Right lobe of liver (tissue), 4 donors: ENCODE measurements around the gene CENPX.

Experiments
- CTCF ChIP-seq, 4 donors: fragments of 200-600 bp in 3 of 4; fragments of 450-650 bp in 1 of 4; IDR thresholded peaks; one replicate each; pipeline versions ENCODE4 v1.5.1 to v1.8.0; 2016 to 2022; ENCODE audit warnings: antibody characterized with exemption in 4 of 4, mild to moderate bottlenecking in 2 of 4
- POLR2A ChIP-seq: fragments of 450-650 bp; IDR thresholded peaks from one replicate; pipeline ENCODE4 v1.6.1; 2017; ENCODE audit warnings: antibody characterized with exemption, mild to moderate bottlenecking
- donor health status: DM: no; HTN: no; CAD: no.
- donor health status: DM: no; HTN: no; CAD: no.
- donor health status: DM: no; HTN: yes; CAD: no.

GRCh38 chr17:82056729-82057621 lies 34.3 kb upstream of the CENPX start:
- TF ChIP-seq POLR2A (no peak), CTCF (IDR thresholded peaks at IDR 0.05) (no peak)
